ENCODE measurements around the gene DRAP1.
A peak's percentile ranks its signal among the peaks of the same experiment; 100 is the strongest.

DRAP1 gene

DNA sequence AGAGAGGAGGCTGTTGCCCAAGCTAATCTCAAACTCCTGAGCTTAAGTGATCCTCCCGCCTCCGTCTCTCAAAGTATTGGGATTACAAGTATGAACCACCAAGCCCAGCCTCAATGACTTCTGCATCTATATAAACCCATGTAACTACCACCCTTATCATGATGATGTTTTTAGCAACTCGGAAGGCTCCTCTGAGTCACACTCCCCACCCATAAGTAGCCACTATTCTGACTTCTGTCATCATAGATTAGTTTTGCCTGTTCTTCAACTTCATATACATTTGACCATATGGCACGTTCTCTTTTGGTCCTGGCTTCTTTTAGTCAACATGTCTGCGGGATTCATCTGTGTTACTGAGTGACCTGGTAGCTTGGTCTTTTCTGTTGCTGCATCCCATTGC is 12.6 kb upstream of the DRAP1 start:
- no peak for DNase-seq

DNA sequence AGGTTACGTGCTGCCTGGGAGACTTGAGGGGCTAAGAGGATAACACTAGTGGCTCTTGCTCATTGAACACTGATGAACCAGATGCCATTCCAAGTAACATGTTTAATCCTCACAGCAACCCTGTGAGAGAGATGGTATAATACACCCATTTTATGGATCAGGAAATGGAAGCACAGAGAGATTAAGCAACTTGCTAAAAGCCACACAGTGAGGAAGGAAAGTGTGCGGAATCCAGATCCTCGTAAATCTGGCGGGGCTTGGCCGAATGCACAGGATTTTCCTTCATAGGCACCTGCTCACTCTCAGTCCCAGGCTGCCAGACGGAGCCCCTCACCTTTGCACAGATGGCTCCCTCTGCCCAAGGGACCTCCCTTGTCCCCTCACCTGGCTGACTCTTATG is 11.3 kb upstream of the DRAP1 start:
- no peak for DNase-seq

- DNase-seq = no peak
Observed at GRCh38 chr11:65911682-65912568, 7.3 kb upstream of the DRAP1 start.

GRCh38 chr11:65912845-65913244 is 6.4 kb upstream of the DRAP1 start:
- no peak for DNase-seq

DNA sequence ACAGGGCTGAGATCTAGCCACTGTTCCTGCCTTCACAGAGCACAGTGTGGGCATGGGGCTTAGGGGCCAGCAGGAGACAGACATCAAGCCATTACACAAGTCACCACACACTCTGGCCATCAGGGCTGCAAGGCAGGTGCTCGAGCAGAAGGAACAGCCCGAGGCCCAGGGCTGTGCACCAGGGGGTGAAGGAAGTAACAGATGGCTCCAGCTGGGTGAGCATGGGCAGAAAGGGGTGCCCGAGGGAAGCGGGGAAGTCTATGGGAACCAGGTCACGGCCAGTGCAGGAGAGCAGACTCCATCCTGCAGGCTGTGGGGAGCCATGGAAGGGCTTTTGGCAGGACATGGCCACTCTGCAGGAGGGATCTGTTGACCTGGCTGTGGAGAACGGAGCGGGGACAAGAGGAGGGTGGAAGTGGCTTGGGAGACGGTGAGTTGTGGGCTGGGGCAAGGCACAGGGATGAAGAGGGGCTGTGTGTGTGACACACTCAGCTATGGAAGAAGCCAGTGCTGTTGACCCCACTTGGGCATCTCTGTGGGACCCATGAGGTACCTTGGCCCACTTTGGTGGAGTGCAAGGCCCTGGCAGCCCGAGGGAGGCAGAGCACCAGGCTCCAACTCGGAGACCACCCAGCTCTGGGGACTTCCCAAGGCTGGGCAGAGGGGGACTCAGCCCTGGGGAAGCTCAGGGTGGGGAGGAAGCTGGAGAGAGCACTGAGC is 4.0 kb upstream of the DRAP1 start:
- no peak for DNase-seq

DNA sequence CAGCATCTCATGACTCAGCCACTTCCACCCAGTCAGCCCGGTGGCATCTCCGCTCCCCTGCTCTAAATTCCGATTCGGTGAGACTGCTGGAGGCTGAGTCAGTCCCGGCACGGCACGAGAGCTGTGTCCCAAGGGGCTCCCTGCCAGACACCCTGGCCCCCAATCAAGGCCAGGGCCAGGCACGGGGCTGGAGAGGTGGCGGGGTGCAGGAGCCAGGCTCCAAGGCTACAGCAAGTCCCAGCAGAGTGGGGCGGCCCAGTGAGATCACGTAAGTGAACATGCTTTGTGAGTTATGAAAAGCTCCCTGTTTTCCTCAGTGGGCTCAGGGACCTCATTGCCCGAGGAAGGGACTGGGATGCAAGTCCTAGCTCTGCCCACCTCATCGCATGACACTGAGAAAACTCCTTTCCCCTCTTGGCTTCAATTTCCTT is 3.4 kb upstream of the DRAP1 start:
- no peak for DNase-seq

DNA sequence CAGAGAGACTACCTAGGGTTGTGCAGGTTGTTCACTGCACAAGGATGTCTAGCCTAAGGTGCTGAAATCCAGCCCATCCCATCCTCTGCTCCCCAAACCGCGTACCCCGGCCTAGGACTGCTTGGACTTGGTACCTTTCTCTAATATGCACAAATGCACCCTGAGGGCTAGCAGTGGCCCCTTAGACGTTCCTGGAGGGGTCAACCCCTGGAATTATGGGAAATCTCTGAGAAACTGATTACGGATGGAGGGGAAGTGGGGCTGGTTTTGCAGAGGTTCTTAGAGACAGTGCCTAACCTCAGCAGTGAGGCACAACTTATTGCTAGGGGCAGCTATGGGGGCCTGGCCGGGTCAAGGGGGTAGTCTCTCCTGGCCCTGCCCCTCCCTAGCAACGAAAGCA is 2.8 kb upstream of the DRAP1 start:
- no peak for DNase-seq

DNA sequence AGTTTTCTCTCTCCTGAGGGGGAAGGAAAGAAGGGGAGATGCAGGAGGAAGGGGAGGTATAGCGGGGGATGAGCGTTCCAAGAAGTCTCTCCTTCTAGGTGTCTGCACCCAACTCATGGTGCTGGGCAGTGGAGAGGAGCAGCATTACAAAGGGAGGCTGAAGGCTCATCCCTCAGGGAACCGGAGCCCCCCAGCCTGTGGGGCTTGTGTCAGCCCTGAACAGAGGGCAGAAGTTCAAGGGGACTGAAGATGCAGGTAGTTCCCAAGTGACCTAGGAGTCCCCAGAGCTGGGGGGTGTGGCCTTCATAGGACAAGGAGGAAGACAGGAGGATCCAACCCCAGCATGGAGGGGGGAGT is 2.2 kb upstream of the DRAP1 start:
- DNase-seq = no peak

DNA sequence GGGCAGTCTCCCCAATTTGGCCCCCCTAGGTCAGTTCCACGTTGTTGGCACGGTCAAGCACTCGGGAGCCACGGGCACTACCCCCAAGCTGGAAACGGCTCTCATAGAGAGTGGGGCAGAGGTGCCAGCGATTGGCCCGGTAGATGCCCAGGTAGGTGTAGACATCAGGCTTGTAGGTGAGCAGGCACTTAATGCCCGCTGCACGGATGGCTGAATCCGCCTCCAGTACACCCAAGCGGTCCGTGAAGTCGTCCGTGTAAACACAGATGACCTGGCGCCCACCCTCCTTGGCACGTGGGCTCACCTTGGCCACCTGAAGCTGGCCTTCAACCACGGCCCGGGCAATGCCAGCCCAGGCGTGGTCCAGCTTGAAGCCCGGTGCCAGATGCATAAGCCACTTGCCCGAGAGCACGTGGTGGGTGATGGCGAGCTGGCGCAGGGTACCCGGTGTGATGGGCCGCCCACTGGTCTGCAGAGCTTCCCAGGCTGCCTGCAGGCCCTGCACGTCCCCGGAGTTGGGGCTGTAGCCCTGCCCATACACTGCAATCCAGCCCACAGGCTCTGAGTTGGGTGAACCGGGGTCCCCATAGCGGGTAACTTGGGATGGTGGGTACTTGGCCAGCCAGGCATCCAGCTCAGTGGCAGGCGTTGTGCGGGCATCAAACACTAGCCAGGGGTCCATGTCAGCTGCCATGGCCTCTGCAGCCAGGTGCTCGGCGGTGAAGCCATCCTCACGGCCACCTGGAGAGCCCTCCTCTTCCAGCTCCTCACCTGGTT is 1.6 kb upstream of the DRAP1 start:
- no peak for DNase-seq

- DNase-seq = no peak
Observed at GRCh38 chr11:65918211-65919140, 750 bp upstream of the DRAP1 start, which contains the start of gene C11orf68. C11orf68 (minus strand) TSS chr11:65919062; CDS start chr11:65919031, 31 bp downstream.

GRCh38 chr11:65919573-65920371 is 546 bp downstream of the DRAP1 start:
- DNase-seq = peak; percentile 50 to 61

GRCh38 chr11:65920372-65920802 is 1.2 kb downstream of the DRAP1 start:
- no peak for DNase-seq

- no peak for DNase-seq
Observed at GRCh38 chr11:65921033-65921555, 1.9 kb downstream of the DRAP1 start.

GRCh38 chr11:65921876-65922275 is 2.6 kb downstream of the DRAP1 start:
- no peak for DNase-seq

DNA sequence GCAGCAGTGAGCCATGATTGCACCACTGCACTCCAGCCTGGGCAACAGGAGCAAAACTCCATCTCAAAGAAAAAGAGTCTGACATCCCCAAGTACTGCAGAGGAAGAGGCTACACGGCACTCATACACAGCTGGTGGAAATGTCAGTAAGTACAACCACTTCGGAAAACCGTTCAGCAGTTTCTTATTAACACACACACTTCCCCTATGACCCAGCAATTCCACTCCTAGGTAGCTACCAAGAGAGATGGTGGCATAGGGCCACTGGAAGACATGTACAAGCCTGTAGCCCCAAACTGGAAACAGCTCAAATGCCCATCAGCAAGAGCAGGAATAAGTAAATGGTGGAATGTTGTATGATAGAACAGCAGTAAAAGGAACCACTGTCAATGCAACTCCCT is 3.3 kb downstream of the DRAP1 start:
- no peak for DNase-seq

DNA sequence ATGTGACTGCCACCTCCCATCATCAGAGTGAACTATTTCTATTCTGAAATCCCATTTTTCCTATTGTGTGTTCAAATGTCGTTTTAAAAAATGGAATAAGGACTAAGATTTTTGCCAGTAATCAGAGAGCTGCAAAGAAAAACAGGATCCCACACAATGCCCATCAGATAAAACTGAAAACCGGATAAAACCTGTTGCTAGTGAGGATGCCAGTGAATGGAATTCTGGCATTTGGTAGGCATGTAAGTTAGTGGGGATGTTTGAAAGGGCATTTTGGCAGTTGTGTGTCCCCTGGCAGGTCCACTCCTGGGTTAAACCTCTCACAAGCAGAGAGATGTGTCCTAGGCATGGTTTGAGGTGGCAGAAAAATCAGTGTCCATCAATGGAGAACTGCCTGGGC is 6.2 kb downstream of the DRAP1 start:
- no peak for DNase-seq

GRCh38 chr11:65927904-65928397 is 8.7 kb downstream of the DRAP1 start:
- peak; percentile 69 to 72 for DNase-seq

DNA sequence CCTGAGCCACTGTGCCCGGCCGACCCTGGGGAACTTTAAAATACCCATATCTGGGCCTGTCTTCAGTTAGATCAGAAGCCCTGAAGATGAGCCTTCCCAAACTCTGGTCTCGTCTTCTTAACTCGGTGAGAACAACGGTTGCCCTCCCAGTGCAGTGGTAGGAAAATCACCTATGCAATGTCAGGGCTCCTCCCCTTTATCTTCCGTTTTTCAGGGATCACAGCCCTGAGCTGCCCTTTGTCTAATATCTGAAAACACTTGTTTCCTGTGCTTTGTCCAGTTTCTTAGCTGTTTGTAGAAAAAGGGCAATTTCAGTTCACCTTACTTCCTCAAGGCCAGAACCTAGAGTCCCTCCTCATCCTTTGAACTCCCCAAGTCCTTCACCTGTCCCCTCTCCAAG is 9.4 kb downstream of the DRAP1 start:
- DNase-seq = no peak

GRCh38 chr11:65931773-65932557 is 12.7 kb downstream of the DRAP1 start:
- no peak for DNase-seq

DNA sequence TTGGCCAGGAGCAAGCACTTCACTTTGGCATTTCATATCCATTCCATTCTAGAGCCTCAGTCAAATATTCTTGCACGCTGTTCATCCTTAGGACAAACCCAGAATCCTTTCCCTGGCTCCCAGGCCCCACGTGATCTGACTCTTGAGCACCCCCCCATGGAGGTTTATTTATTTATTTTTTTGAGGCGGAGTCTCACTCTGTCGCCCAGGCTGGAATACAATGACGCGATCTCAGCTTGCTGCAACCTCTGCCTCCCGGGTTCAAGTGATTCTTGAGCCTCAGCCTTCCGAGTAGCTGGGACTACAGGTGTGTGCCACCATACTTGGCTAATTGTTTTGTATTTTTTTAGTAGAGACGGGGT is 13.3 kb downstream of the DRAP1 start:
- no peak for DNase-seq

Data from activated CD4-positive, alpha-beta T cell treated with anti-CD3 and anti-CD28 coated beads, Interleukin-2, amount 50 U/mL, for 4 hours (primary cell).